HCT116 (cell line): Measurements from ENCODE around the gene GABBR2. TPM values are rescaled to one million over a fixed set of nuclear protein-coding genes. Genes with fewer than 3 reads are reported as not detected.

Source experiments
- ATAC-seq: fragments of 200-7000 bp; cut with Tn5 transposase; 2 replicates; pipeline ENCODE4 v1.9.1; 2020; ENCODE audit warnings: mild to moderate bottlenecking, moderate library complexity
- BruUV-seq: library from RNA; stranded (reverse); fragments of 400-500 nt; replicated peaks from 2 replicates; lab custom pipeline; 2021; lab: Mats Ljungman, UMichigan
- CTCF ChIA-PET: fragments of 300-600 bp; sonication (Branson Sonifier 250); formaldehyde crosslinking; loops from one replicate; lab custom pipeline; 2021; ENCODE audit warnings: antibody characterized with exemption; lab: Charles Lee
- POLR2A ChIA-PET: fragments of 300-600, 350-600 bp; sonication (Branson Sonifier 250); formaldehyde crosslinking; loops from one replicate; lab custom pipeline; 2021; ENCODE audit warnings: antibody characterized with exemption; lab: Charles Lee
- RAD21 ChIA-PET, 2 experiments: fragments of 300-600 bp; sonication (Branson Sonifier 250); formaldehyde crosslinking; loops; one replicate each; lab custom pipeline; 2023; ENCODE audit warnings: low total read pairs in 2 of 2; ENCODE audit not compliant: uncharacterized antibody in 2 of 2, unreplicated experiment in 2 of 2, low non-redundant PET in 1 of 2; lab: Charles Lee
- DNase-seq: peaks from one replicate; pipeline ENCODE4 v3.0.0-alpha.2; 2010; ENCODE audit warnings: low read depth, low spot score
- H2AFZ ChIP-seq: fragments of 200-600 bp; shearing (Covaris generic), sonication (generic); 2 replicates; pipeline ENCODE4 v1.6.1; 2017; ENCODE audit warnings: low read depth, mixed run types, mixed read lengths, antibody characterized with exemption, low read length; ENCODE audit not compliant: poor library complexity, severe bottlenecking
- H3K27ac ChIP-seq: 2 replicates; pipeline ENCODE4 v1.5.1; 2012; ENCODE audit warnings: low read depth, low read length
- H3K27me3 ChIP-seq: fragments of 200-600 bp; sonication (generic); 2 replicates; pipeline ENCODE4 v1.6.1; 2016; ENCODE audit warnings: mixed run types, low read length, mixed read lengths; ENCODE audit not compliant: insufficient read depth
- H3K36me3 ChIP-seq, 2 experiments: fragments of 200-500 bp in 1 of 2; fragments of 200-600 bp in 1 of 2; sonication (Bioruptor generic) in 1 of 2; sonication (generic) in 1 of 2; 2 replicates each; pipeline versions ENCODE4 v1.5.1 to v1.6.1; 2014 to 2016; ENCODE audit warnings: low read length in 2 of 2, inconsistent platforms in 1 of 2, mixed read lengths in 1 of 2, mixed run types in 1 of 2; ENCODE audit not compliant: insufficient read depth in 2 of 2, control insufficient read depth in 1 of 2
- H3K4me1 ChIP-seq, 2 experiments: fragments of 200-600 bp in 1 of 2; sonication (generic) in 1 of 2; 2 replicates each; pipeline versions ENCODE4 v1.5.1 to v1.6.1; 2012 to 2017; ENCODE audit warnings: low read length in 2 of 2, inconsistent platforms in 1 of 2, mild to moderate bottlenecking in 1 of 2, mixed read lengths in 1 of 2, mixed run types in 1 of 2, moderate library complexity in 1 of 2; ENCODE audit not compliant: insufficient read depth in 2 of 2, control insufficient read depth in 1 of 2
- H3K4me2 ChIP-seq: fragments of 200-600 bp; sonication (generic); 2 replicates; pipeline ENCODE4 v1.6.1; 2017; ENCODE audit warnings: mixed run types, low read length, mixed read lengths
- H3K4me3 ChIP-seq, 2 experiments: fragments of 200-600 bp in 1 of 2; sonication (generic) in 1 of 2; replicated peaks in 1 of 2; 2 replicates each; pipeline ENCODE4 v1.5.1; 2011 to 2016; ENCODE audit warnings: low read length in 2 of 2, control low read depth in 1 of 2, low read depth in 1 of 2, mild to moderate bottlenecking in 1 of 2, mixed read lengths in 1 of 2, mixed run types in 1 of 2
- H3K79me2 ChIP-seq: fragments of 200-600 bp; sonication (generic); 2 replicates; pipeline ENCODE4 v1.6.1; 2017; ENCODE audit warnings: mild to moderate bottlenecking, mixed run types, low read length, moderate library complexity, mixed read lengths; ENCODE audit not compliant: insufficient read depth
- H3K9ac ChIP-seq: fragments of 200-600 bp; sonication (generic); 2 replicates; pipeline ENCODE4 v1.6.1; 2016; ENCODE audit warnings: low read length, mixed read lengths
- H3K9me2 ChIP-seq: fragments of 200-600 bp; sonication (generic), shearing (Covaris generic); 2 replicates; pipeline ENCODE4 v1.6.1; 2017; ENCODE audit warnings: mixed run types, mild to moderate bottlenecking, moderate library complexity; ENCODE audit not compliant: insufficient read depth
- H3K9me3 ChIP-seq, 2 experiments: fragments of 200-500 bp in 1 of 2; fragments of 200-600 bp in 1 of 2; sonication (Bioruptor generic) in 1 of 2; sonication (generic) in 1 of 2; 2 replicates each; pipeline ENCODE4 v1.6.1; 2014 to 2017; ENCODE audit warnings: low read length in 2 of 2, mixed read lengths in 2 of 2, inconsistent platforms in 1 of 2, low read depth in 1 of 2, mild to moderate bottlenecking in 1 of 2, mixed run types in 1 of 2, moderate library complexity in 1 of 2; ENCODE audit not compliant: control insufficient read depth in 1 of 2, insufficient read depth in 1 of 2
- H4K20me1 ChIP-seq: fragments of 200-600 bp; sonication (generic), shearing (Covaris generic); 2 replicates; pipeline ENCODE4 v1.6.1; 2017; ENCODE audit warnings: mixed run types, mild to moderate bottlenecking, moderate library complexity; ENCODE audit not compliant: insufficient read depth
- CEBPB ChIP-seq: IDR thresholded peaks from 2 replicates; pipeline ENCODE4 v1.6.1; 2012; ENCODE audit warnings: low read depth
- CTCF ChIP-seq, 3 experiments: fragments of 200-600 bp in 1 of 3; sonication (generic) in 1 of 3; IDR thresholded peaks in 2 of 3; conservative IDR thresholded peaks in 1 of 3; 2 replicates each; pipeline ENCODE4 v1.5.1; 2012 to 2017; ENCODE audit warnings: low read depth in 2 of 3, low read length in 2 of 3, antibody characterized with exemption in 1 of 3, borderline replicate concordance in 1 of 3, control low read depth in 1 of 3, mild to moderate bottlenecking in 1 of 3, mixed read lengths in 1 of 3, mixed run types in 1 of 3, moderate library complexity in 1 of 3; ENCODE audit not compliant: insufficient read depth in 1 of 3
- EZH2 ChIP-seq: fragments of 200-600 bp; sonication (generic); IDR thresholded peaks from 2 replicates; pipeline ENCODE4 v1.6.1; 2017; ENCODE audit warnings: antibody characterized with exemption, mixed run types
- FOSL1 ChIP-seq: IDR thresholded peaks from 2 replicates; pipeline ENCODE4 v1.6.1; 2012; ENCODE audit warnings: low read depth
- REST ChIP-seq: IDR thresholded peaks from 2 replicates; pipeline ENCODE4 v1.6.1; 2012; ENCODE audit warnings: low read depth
- SIN3A ChIP-seq: IDR thresholded peaks from 2 replicates; pipeline ENCODE4 v1.6.1; 2012; ENCODE audit warnings: low read depth
- SRF ChIP-seq: IDR thresholded peaks from 2 replicates; pipeline ENCODE4 v1.6.1; 2012; ENCODE audit warnings: low read depth
- ZBTB33 ChIP-seq: IDR thresholded peaks from 2 replicates; pipeline ENCODE4 v1.6.1; 2011; ENCODE audit warnings: mild to moderate bottlenecking, low read length, moderate library complexity; ENCODE audit not compliant: insufficient replicate concordance; ENCODE audit errors: extremely low read depth
- ZFX ChIP-seq: fragments of 450-650 bp; IDR thresholded peaks from 2 replicates; pipeline ENCODE4 v1.6.1; 2017
- intact Hi-C: fragments of 100-400 bp; cut with micrococcal nuclease; formaldehyde crosslinking; loops from 2 replicates; pipeline ENCODE4 v1.10.0; 2022
- total RNA-seq: library from RNA; stranded (reverse); gene quantifications from one replicate; pipeline ENCODE4 v1.2.1, GENCODE V29; 2021; ENCODE audit not compliant: unreplicated experiment

GABBR2 gene
- total RNA-seq, 1 experiment from 2014 or later = 0.15 TPM

- TF ChIP-seq CTCF (IDR thresholded peaks at IDR 0.05 in 2 of 3, conservative IDR thresholded peaks at IDR 0.05 in 1 of 3; ENCODE audit: borderline replicate concordance in 1 of 3, insufficient read depth in 1 of 3, low read depth in 2 of 3, low read length in 2 of 3) (no peak), CEBPB (no peak), FOSL1 (no peak), ZBTB33 (no peak), EZH2 (no peak), SRF (no peak)
- TF ChIP-seq, all 23 proteins: peak for 0
Observed at GRCh38 chr9:98385751-98386150, 323.0 kb downstream of the GABBR2 start (continued).

- H3K27me3 ChIP-seq = no peaks in the 10 kb centered on the region
- no peaks in the 10 kb centered on the region for H4K20me1 ChIP-seq
- H3K36me3 ChIP-seq = no peaks in the 10 kb centered on the region
- H3K27ac ChIP-seq = no peak overlapping the region
- DNase-seq (no peak), ATAC-seq (no peak)
- peaks cover 0 to 12% of the 10 kb centered on the region in 2 experiments; a peak in 2 of 4 replicates for H3K4me1 ChIP-seq
- intact Hi-C loops = no loop called here
- no peaks in the 10 kb centered on the region for H3K79me2 ChIP-seq
- ChIA-PET RAD21 (no interaction called here), POLR2A (no interaction called here), CTCF (no interaction called here)
- no peak overlapping the region for H3K4me2 ChIP-seq
- no peaks in the 10 kb centered on the region for H3K9me3 ChIP-seq
- no TSS peak for BruUV-seq
- H3K4me3 ChIP-seq = no peak overlapping the region
- no peak overlapping the region for H2AFZ ChIP-seq
- TF ChIP-seq REST (no peak), SRF (no peak), ZFX (no peak), SIN3A (no peak)
- H3K9ac ChIP-seq = no peak overlapping the region
- no peaks in the 10 kb centered on the region for H3K9me2 ChIP-seq
Observed at GRCh38 chr9:98383758-98384157, 325.0 kb downstream of the GABBR2 start.
